H9 (cell line): ENCODE results near the gene CTU2. TPM values are rescaled to one million over a fixed set of nuclear protein-coding genes. Genes with fewer than 3 reads are reported as not detected.

ENCODE experiments used
- DNase-seq: peaks from one replicate; pipeline ENCODE4 v3.0.0-alpha.2; 2017
- H2AFZ ChIP-seq: one replicate; pipeline ENCODE4 v1.6.1; 2013; ENCODE audit warnings: mild to moderate bottlenecking, low read length, control low read depth, moderate library complexity
- H2AK5ac ChIP-seq: 2 replicates; pipeline ENCODE4 v1.6.1; 2013; ENCODE audit warnings: low read length, control low read depth, mixed read lengths; ENCODE audit not compliant: insufficient read length
- H2BK120ac ChIP-seq: one replicate; pipeline ENCODE4 v1.6.1; 2013; ENCODE audit warnings: low read depth, mild to moderate bottlenecking, low read length, control low read depth, inconsistent platforms; ENCODE audit not compliant: poor library complexity, severe bottlenecking
- H2BK12ac ChIP-seq: 2 replicates; pipeline ENCODE4 v1.6.1; 2013; ENCODE audit warnings: low read length, control low read depth, mixed read lengths, low read depth; ENCODE audit not compliant: insufficient read length
- H2BK15ac ChIP-seq: 2 replicates; pipeline ENCODE4 v1.6.1; 2013; ENCODE audit warnings: low read depth, low read length, control low read depth
- H2BK20ac ChIP-seq: one replicate; pipeline ENCODE4 v1.6.1; 2013; ENCODE audit warnings: low read depth, mild to moderate bottlenecking, low read length, control low read depth, inconsistent platforms; ENCODE audit not compliant: poor library complexity, severe bottlenecking
- H2BK5ac ChIP-seq: 2 replicates; pipeline ENCODE4 v1.6.1; 2013; ENCODE audit warnings: low read length, control low read depth, mixed read lengths; ENCODE audit not compliant: insufficient read length
- H3K14ac ChIP-seq: 2 replicates; pipeline ENCODE4 v1.6.1; 2013; ENCODE audit warnings: low read length, control low read depth; ENCODE audit not compliant: insufficient read depth
- H3K18ac ChIP-seq: 2 replicates; pipeline ENCODE4 v1.6.1; 2013; ENCODE audit warnings: low read depth, mild to moderate bottlenecking, mixed read lengths, low read length, control low read depth; ENCODE audit not compliant: insufficient read length
- H3K23ac ChIP-seq: 2 replicates; pipeline ENCODE4 v1.6.1; 2013; ENCODE audit warnings: low read length, control low read depth, mixed read lengths, low read depth; ENCODE audit not compliant: insufficient read length
- H3K23me2 ChIP-seq: 2 replicates; pipeline ENCODE4 v1.6.1; 2013; ENCODE audit warnings: low read depth, mild to moderate bottlenecking, mixed read lengths, low read length, control low read depth; ENCODE audit not compliant: insufficient read length, poor library complexity, severe bottlenecking
- H3K27ac ChIP-seq: 2 replicates; pipeline ENCODE4 v1.5.1; 2013; ENCODE audit warnings: low read length, control low read depth, mixed read lengths, low read depth; ENCODE audit not compliant: insufficient read length
- H3K27me3 ChIP-seq: 2 replicates; pipeline ENCODE4 v1.6.1; 2013; ENCODE audit warnings: low read length, control low read depth, inconsistent platforms; ENCODE audit not compliant: insufficient read depth
- H3K4ac ChIP-seq: 2 replicates; pipeline ENCODE4 v1.6.1; 2013; ENCODE audit warnings: low read depth, mild to moderate bottlenecking, control low read depth, inconsistent platforms, low read length, moderate library complexity
- H3K4me1 ChIP-seq: 2 replicates; pipeline ENCODE4 v1.6.1; 2013; ENCODE audit warnings: low read length, control low read depth, inconsistent platforms; ENCODE audit not compliant: insufficient read depth
- H3K4me2 ChIP-seq: 2 replicates; pipeline ENCODE4 v1.6.1; 2013; ENCODE audit warnings: low read length, control low read depth, mixed read lengths; ENCODE audit not compliant: insufficient read length, insufficient read depth
- H3K56ac ChIP-seq: 2 replicates; pipeline ENCODE4 v1.6.1; 2013; ENCODE audit warnings: low read depth, mild to moderate bottlenecking, mixed read lengths, low read length, control low read depth; ENCODE audit not compliant: insufficient read length
- H3K79me1 ChIP-seq: 2 replicates; pipeline ENCODE4 v1.6.1; 2013; ENCODE audit warnings: low read depth, mild to moderate bottlenecking, moderate library complexity, low read length, control low read depth, inconsistent platforms; ENCODE audit not compliant: insufficient read depth, poor library complexity, severe bottlenecking
- H3K79me2 ChIP-seq: 2 replicates; pipeline ENCODE4 v1.6.1; 2013; ENCODE audit warnings: low read length, control low read depth, inconsistent platforms; ENCODE audit not compliant: insufficient read depth
- H3K9ac ChIP-seq: 2 replicates; pipeline ENCODE4 v1.6.1; 2013; ENCODE audit warnings: low read length, control low read depth, mixed read lengths; ENCODE audit not compliant: insufficient read length; ENCODE audit errors: extremely low read depth
- H3K9me3 ChIP-seq: one replicate; pipeline ENCODE4 v1.6.1; 2013; ENCODE audit warnings: low read depth, low read length, inconsistent platforms; ENCODE audit not compliant: control insufficient read depth
- H3T11ph ChIP-seq: one replicate; pipeline ENCODE4 v1.6.1; 2013; ENCODE audit warnings: mild to moderate bottlenecking, low read length, control low read depth, inconsistent platforms
- H4K20me1 ChIP-seq: one replicate; pipeline ENCODE4 v1.6.1; 2013; ENCODE audit not compliant: control insufficient read depth, insufficient read length, insufficient read depth
- H4K5ac ChIP-seq: 2 replicates; pipeline ENCODE4 v1.6.1; 2013; ENCODE audit warnings: low read depth, mild to moderate bottlenecking, mixed read lengths, low read length, control low read depth; ENCODE audit not compliant: insufficient read length
- H4K8ac ChIP-seq: replicated peaks from 2 replicates; pipeline ENCODE4 v1.6.1; 2013; ENCODE audit warnings: low read length, control low read depth, mixed read lengths, low read depth; ENCODE audit not compliant: insufficient read length
- H4K91ac ChIP-seq: 2 replicates; pipeline ENCODE4 v1.6.1; 2013; ENCODE audit warnings: low read depth, mild to moderate bottlenecking, moderate library complexity, mixed read lengths, low read length, control low read depth; ENCODE audit not compliant: insufficient read length
- H3K27ac Mint-ChIP-seq, 3 experiments: 2 replicates in 2 of 3; 3 replicates in 1 of 3; pipeline ENCODE4 v1.8.0; 2020 to 2021; ENCODE audit warnings: mixed read lengths in 3 of 3, mild to moderate bottlenecking in 1 of 3, moderate library complexity in 1 of 3
- H3K27me3 Mint-ChIP-seq: 2 replicates; pipeline ENCODE4 v1.8.0; 2021; ENCODE audit warnings: low read depth, mild to moderate bottlenecking, moderate library complexity, mixed read lengths
- H3K36me3 Mint-ChIP-seq, 3 experiments: 2 replicates in 2 of 3; 3 replicates in 1 of 3; pipeline ENCODE4 v1.8.0; 2020 to 2021; ENCODE audit warnings: low read depth in 3 of 3, mixed read lengths in 3 of 3; ENCODE audit not compliant: insufficient read depth in 1 of 3
- H3K4me1 Mint-ChIP-seq, 2 experiments: 2 replicates each; pipeline ENCODE4 v1.8.0; 2020; ENCODE audit warnings: mixed read lengths in 2 of 2
- H3K4me3 Mint-ChIP-seq, 2 experiments: 2 replicates in 1 of 2; 3 replicates in 1 of 2; pipeline ENCODE4 v1.8.0; 2020 to 2021; ENCODE audit warnings: mild to moderate bottlenecking in 2 of 2, mixed read lengths in 2 of 2, moderate library complexity in 1 of 2
- H3K9me3 Mint-ChIP-seq, 2 experiments: 2 replicates in 1 of 2; 3 replicates in 1 of 2; pipeline ENCODE4 v1.8.0; 2020; ENCODE audit warnings: mild to moderate bottlenecking in 2 of 2, mixed read lengths in 2 of 2, moderate library complexity in 1 of 2
- WGBS: extraction: QIAGEN DNeasy Blood & Tissue Kit; methylation state at CpG from one replicate; pipeline ENCODE4 v1.1.7; 2013; ENCODE audit warnings: missing lambda C conversion rate, low lambda C conversion rate, mixed read lengths; ENCODE audit not compliant: insufficient read length; ENCODE audit errors: extremely low coverage; 5-methylcytosine and 5-hydroxymethylcytosine counted together
- total RNA-seq: library from RNA; stranded (reverse); gene quantifications from 2 replicates; pipeline ENCODE4 v1.2.1, GENCODE V29; 2021
- TF ChIP-seq, protein P1 (sequence below): fragments of 200-600 bp; sonication (generic); conservative IDR thresholded peaks from 3 replicates; pipeline ENCODE4 v1.8.0; 2021; ENCODE audit warnings: antibody characterized with exemption, mild to moderate bottlenecking

Gene CTU2
- total RNA-seq, 1 experiment from 2014 or later = 32.8 TPM

DNA sequence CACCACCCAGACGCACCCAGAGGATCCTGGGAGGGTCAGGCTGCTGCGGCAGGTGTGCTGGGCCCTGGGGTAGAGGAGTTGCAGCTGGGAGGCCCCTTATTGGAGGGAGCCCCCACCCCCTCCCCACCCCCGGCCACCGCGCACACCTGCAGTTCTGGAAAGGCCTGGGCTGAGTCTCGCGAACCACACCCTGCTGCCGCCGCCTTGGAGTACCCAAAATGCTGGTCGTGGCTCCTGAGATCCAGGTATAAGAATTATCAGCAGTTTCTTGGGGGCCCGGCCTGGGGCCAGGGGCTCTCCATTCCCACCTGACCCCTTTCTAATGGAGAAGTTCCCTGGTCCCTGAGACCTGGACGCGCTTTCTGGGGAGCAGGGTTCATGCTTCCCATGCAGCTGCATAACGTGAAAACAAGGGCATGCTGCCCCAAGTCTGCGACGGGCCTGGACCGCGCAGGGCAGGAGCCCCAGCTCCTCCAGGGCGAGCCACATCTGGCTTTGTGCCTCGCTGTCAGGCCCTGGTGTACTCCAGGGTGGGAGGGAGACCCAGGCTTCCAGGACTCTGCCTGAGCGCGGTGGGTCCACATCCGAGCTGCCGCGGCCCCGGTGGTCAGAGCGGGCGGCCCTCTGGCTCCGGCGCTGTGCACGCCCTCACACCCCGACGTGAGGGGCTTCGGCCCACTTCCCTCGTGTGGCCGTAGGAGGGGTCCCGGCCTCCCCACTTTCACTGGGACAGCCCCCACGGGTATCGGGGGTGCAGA, 12.7 kb upstream of the CTU2 start:
- H4K8ac ChIP-seq = no peak overlapping the region
- no peak overlapping the region for H2AK5ac ChIP-seq
- no peaks in the 10 kb centered on the region for H3K27me3 ChIP-seq
- H3K27me3 Mint-ChIP-seq = peaks cover 15% of the 10 kb centered on the region
- H2BK12ac ChIP-seq = no peak overlapping the region
- TF ChIP-seq, protein P1, sequence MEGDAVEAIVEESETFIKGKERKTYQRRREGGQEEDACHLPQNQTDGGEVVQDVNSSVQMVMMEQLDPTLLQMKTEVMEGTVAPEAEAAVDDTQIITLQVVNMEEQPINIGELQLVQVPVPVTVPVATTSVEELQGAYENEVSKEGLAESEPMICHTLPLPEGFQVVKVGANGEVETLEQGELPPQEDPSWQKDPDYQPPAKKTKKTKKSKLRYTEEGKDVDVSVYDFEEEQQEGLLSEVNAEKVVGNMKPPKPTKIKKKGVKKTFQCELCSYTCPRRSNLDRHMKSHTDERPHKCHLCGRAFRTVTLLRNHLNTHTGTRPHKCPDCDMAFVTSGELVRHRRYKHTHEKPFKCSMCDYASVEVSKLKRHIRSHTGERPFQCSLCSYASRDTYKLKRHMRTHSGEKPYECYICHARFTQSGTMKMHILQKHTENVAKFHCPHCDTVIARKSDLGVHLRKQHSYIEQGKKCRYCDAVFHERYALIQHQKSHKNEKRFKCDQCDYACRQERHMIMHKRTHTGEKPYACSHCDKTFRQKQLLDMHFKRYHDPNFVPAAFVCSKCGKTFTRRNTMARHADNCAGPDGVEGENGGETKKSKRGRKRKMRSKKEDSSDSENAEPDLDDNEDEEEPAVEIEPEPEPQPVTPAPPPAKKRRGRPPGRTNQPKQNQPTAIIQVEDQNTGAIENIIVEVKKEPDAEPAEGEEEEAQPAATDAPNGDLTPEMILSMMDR = no peak
- H2BK15ac ChIP-seq = no peak overlapping the region
- no peak overlapping the region for H3K23ac ChIP-seq
- H3T11ph ChIP-seq = no peak overlapping the region
- no CpG with 5 or more reads among the region's 39 CpGs for WGBS
- H3K36me3 Mint-ChIP-seq = peaks cover 0 to 15% (median 10%) of the 10 kb centered on the region in 3 experiments; a peak in 4 of 7 replicates
- H2BK20ac ChIP-seq = no peak overlapping the region
- peaks cover 3 to 4% of the 10 kb centered on the region in 2 experiments; a peak in 3 of 4 replicates for H3K4me1 Mint-ChIP-seq
- no peak overlapping the region for H3K14ac ChIP-seq
- no peak overlapping the region for H3K9ac ChIP-seq
- DNase-seq = no peak
- H3K9me3 Mint-ChIP-seq = no peaks in the 10 kb centered on the region
- H3K79me1 ChIP-seq = no peaks in the 10 kb centered on the region
- no peak overlapping the region for H3K18ac ChIP-seq
- H4K5ac ChIP-seq = no peak overlapping the region
- no peaks in the 10 kb centered on the region for H4K20me1 ChIP-seq
- H3K56ac ChIP-seq = no peak overlapping the region
- no peak overlapping the region for H3K4me3 Mint-ChIP-seq
- H3K79me2 ChIP-seq = no peaks in the 10 kb centered on the region
- H3K4me1 ChIP-seq = no peaks in the 10 kb centered on the region
- H2BK120ac ChIP-seq = no peak overlapping the region
- no peak overlapping the region for H3K27ac ChIP-seq
- H3K4ac ChIP-seq = no peak overlapping the region
- H3K23me2 ChIP-seq = no peaks in the 10 kb centered on the region
- no peak overlapping the region for H2BK5ac ChIP-seq
- H3K4me2 ChIP-seq = no peak overlapping the region
- no peak overlapping the region for H2AFZ ChIP-seq
- no peaks in the 10 kb centered on the region for H3K9me3 ChIP-seq
- no peak overlapping the region for H4K91ac ChIP-seq
- H3K27ac Mint-ChIP-seq = no peak overlapping the region
